Memory B cell (primary cell): ENCODE data around the gene PROSER1.

ENCODE experiments used
- ATAC-seq: fragments of 150-1000 bp; cut with Tn5 transposase; 2 replicates; pipeline ENCODE4 v1.10.0; 2021; ENCODE audit warnings: low read depth, mild to moderate bottlenecking, moderate library complexity
- DNase-seq, 2 donors: peaks; one replicate each; pipeline ENCODE4 v3.0.0; 2022; ENCODE audit warnings: low spot score in 2 of 2
- H3K27ac Mint-ChIP-seq: one replicate; pipeline ENCODE4 v1.8.0; 2022; ENCODE audit warnings: mild to moderate bottlenecking, moderate library complexity, mixed read lengths
- H3K27me3 Mint-ChIP-seq: one replicate; pipeline ENCODE4 v1.8.0; 2022; ENCODE audit warnings: mixed read lengths
- H3K36me3 Mint-ChIP-seq: one replicate; pipeline ENCODE4 v1.8.0; 2022; ENCODE audit warnings: mild to moderate bottlenecking, mixed read lengths
- H3K4me1 Mint-ChIP-seq: one replicate; pipeline ENCODE4 v1.8.0; 2022; ENCODE audit warnings: mixed read lengths
- H3K4me3 Mint-ChIP-seq: one replicate; pipeline ENCODE4 v1.8.0; 2022; ENCODE audit warnings: mild to moderate bottlenecking, moderate library complexity, mixed read lengths
- H3K9me3 Mint-ChIP-seq: one replicate; pipeline ENCODE4 v1.8.0; 2022; ENCODE audit warnings: mixed read lengths

The PROSER1 gene

GRCh38 chr13:39040206-39040605, 2.3 kb upstream of the PROSER1 start:
- ATAC-seq (no peak), DNase-seq (no peak)
- Mint-ChIP-seq H3K27ac (no peak overlapping the region), H3K4me3 (no peak overlapping the region), H3K36me3 (peaks cover 15% of the 10 kb centered on the region), H3K27me3 (no peaks in the 10 kb centered on the region), H3K9me3 (no peaks in the 10 kb centered on the region), H3K4me1 (peaks cover 20% of the 10 kb centered on the region)

DNA sequence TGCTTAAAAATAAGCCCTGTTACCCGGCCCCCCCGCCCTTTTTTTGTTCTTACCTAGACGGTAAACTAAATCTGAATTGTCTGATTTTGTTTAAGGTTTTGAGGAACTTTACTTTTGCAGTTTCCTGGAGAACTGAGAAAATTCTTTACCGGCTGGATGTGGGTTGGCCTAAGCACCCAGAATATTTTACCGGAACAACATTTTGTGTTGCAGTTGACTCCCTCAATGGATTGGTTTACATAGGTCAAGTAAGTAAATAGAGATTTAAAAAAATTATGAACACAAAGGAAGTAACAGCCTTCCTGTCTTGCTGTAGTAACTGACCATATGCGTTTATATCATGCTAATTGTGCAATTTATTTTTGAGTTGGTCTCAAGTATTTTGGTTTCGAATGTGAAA, 1.2 kb upstream of the PROSER1 start:
- H3K9me3 Mint-ChIP-seq, result no peaks in the 10 kb centered on the region
- H3K27me3 Mint-ChIP-seq, result no peaks in the 10 kb centered on the region
- peak overlapping the region; percentile 98 for H3K27ac Mint-ChIP-seq
- peaks cover 28% of the 10 kb centered on the region for H3K4me1 Mint-ChIP-seq
- H3K36me3 Mint-ChIP-seq, result peaks cover 10% of the 10 kb centered on the region
- no peak for ATAC-seq
- no peak for DNase-seq
- H3K4me3 Mint-ChIP-seq, result peak overlapping the region; percentile 90

GRCh38 chr13:39038569-39039030, 711 bp upstream of the PROSER1 start:
- peak; percentile 50 for ATAC-seq
- no peak for DNase-seq
- Mint-ChIP-seq H3K9me3 (no peaks in the 10 kb centered on the region), H3K27me3 (no peaks in the 10 kb centered on the region), H3K27ac (peak overlapping the region; percentile 98), H3K4me3 (peak overlapping the region; percentile 90), H3K4me1 (peaks cover 30% of the 10 kb centered on the region), H3K36me3 (peaks cover 9% of the 10 kb centered on the region)

DNA sequence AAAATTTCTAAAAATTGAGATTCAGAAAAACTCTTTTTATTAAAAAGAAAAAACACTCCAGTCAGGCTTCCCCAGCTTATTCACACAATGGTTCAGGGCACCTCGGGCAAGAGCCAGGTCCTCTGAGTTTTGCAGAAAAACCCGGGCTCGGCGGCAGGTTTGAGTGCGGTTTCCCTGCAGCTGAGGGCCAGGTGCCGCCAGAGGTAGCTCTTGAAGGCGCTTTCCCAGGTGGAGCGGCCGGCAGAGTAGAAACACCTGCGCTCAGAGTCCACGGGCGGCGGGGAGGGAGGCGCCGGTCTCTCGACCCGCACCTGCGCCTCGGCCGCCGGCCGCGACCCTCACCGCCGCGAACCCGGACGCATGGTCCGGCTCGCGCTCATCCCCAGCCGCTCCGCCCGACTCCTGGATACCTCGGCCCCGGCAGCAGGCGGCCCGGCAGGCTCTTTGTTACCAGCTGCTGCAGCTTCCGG, 444 bp downstream of the PROSER1 start:
- Mint-ChIP-seq H3K4me3 (peak overlapping the region; percentile 90), H3K27me3 (no peaks in the 10 kb centered on the region), H3K36me3 (peaks cover 2% of the 10 kb centered on the region), H3K27ac (peak overlapping the region; percentile 98), H3K9me3 (no peaks in the 10 kb centered on the region), H3K4me1 (peaks cover 27% of the 10 kb centered on the region)
- DNase-seq (no peak), ATAC-seq (peak; percentile 23)

DNA sequence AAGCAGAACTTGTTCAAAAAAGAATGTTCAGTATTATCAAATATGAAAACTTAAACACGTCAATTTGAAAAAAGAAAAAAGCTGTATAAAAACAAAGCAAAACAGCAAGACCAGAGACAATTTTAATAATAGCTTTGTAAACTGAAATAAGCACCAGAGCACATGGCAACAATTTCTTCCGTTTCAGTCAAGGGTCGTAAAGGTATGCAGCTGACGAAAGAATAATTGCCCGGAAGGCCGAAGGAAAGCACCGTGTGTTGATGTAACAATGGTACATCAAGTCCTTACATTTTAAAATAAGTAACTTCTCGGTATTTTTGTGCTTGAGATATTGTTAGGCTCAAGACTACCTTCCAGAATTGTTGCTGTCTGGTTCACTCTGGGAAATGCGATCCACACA, 1.7 kb downstream of the PROSER1 start:
- Mint-ChIP-seq H3K9me3 (no peaks in the 10 kb centered on the region), H3K36me3 (peaks cover 3% of the 10 kb centered on the region), H3K27ac (peak overlapping the region; percentile 98), H3K4me3 (peak overlapping the region; percentile 90), H3K27me3 (no peaks in the 10 kb centered on the region), H3K4me1 (peaks cover 28% of the 10 kb centered on the region)
- DNase-seq (no peak), ATAC-seq (no peak)

GRCh38 chr13:39035799-39036198, 2.1 kb downstream of the PROSER1 start:
- no peak for ATAC-seq
- no peak for DNase-seq
- no peaks in the 10 kb centered on the region for H3K27me3 Mint-ChIP-seq
- peaks cover 26% of the 10 kb centered on the region for H3K4me1 Mint-ChIP-seq
- H3K27ac Mint-ChIP-seq, result peak overlapping the region; percentile 98
- H3K36me3 Mint-ChIP-seq, result peaks cover 3% of the 10 kb centered on the region
- no peaks in the 10 kb centered on the region for H3K9me3 Mint-ChIP-seq
- H3K4me3 Mint-ChIP-seq, result peak overlapping the region; percentile 90

DNA sequence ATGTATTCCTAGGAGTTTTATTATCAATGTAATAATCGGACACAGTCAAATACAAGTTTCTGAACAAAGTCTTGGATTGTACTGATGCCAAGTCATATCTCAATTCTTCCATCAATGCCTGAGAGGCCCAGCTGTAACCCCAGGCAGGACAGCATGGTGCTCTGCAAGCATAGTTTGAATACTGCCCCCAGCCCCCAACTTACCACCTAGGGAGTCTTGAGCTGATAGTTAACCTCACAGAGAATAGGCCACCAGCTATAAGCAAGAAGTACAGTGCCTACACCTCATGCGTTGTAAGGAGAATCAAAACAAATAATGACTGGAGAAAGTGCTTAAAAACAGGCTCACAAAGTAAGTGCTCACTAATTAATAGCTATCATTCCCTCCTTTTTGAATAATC, 2.7 kb downstream of the PROSER1 start:
- Mint-ChIP-seq H3K36me3 (peaks cover 3% of the 10 kb centered on the region), H3K9me3 (no peaks in the 10 kb centered on the region), H3K4me3 (peak overlapping the region; percentile 90), H3K4me1 (peaks cover 26% of the 10 kb centered on the region), H3K27me3 (no peaks in the 10 kb centered on the region), H3K27ac (peak overlapping the region; percentile 98)
- ATAC-seq (no peak), DNase-seq (no peak)

DNA sequence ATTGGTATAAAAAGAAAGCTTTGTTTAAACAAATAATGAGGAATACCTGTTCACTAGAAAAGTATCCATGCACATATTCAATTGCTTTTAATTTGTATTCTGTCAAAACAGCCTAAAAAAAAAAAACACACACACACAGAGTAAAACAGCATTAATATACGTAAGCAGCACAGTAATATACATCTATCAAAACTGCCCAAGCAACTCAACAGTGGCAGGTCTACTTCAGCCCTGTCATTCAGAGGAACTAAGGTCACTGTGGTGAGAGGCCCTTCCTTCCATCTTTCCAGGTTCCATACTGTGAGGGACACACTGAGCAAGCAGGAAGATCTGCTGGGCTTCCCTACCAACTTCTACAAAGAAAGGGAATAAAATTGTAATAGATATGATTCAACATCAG, 3.8 kb downstream of the PROSER1 start:
- Mint-ChIP-seq H3K36me3 (peaks cover 3% of the 10 kb centered on the region), H3K4me3 (peak overlapping the region; percentile 29), H3K4me1 (peaks cover 26% of the 10 kb centered on the region), H3K27me3 (no peaks in the 10 kb centered on the region), H3K27ac (peak overlapping the region; percentile 30), H3K9me3 (no peaks in the 10 kb centered on the region)
- DNase-seq (no peak), ATAC-seq (no peak)

- no peak for DNase-seq
- Mint-ChIP-seq H3K27ac (peak overlapping the region; percentile 50), H3K36me3 (peaks cover 8% of the 10 kb centered on the region), H3K27me3 (no peaks in the 10 kb centered on the region), H3K4me1 (peaks cover 25% of the 10 kb centered on the region), H3K4me3 (no peak overlapping the region), H3K9me3 (no peaks in the 10 kb centered on the region)
- ATAC-seq, result no peak
Measured at GRCh38 chr13:39032150-39032549, 5.7 kb downstream of the PROSER1 start.

DNA sequence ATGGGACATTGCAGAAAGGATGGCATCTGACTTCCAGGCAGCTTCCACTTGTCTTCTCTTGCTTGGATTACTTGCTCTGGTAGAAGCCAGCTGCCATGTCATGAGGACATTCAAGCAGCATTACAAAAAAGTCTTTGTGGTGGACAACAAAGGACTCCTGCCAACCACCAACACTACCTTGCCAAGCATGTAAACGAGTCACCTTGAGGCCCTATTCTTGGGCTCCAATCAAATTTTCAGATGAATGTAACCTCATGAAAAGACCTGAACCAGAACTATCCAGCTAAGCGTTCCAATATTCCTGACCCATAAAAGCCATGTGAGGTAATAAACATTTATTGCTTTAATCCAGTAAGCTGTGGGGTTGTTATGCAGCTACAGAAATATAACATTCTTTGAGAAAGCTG, 12.5 kb downstream of the PROSER1 start:
- Mint-ChIP-seq H3K4me3 (no peak overlapping the region), H3K9me3 (no peaks in the 10 kb centered on the region), H3K27me3 (no peaks in the 10 kb centered on the region), H3K27ac (no peak overlapping the region), H3K4me1 (peaks cover 3% of the 10 kb centered on the region), H3K36me3 (peaks cover 30% of the 10 kb centered on the region)
- no peak for ATAC-seq
- no peak for DNase-seq

GRCh38 chr13:39023761-39024160, 14.1 kb downstream of the PROSER1 start:
- no peaks in the 10 kb centered on the region for H3K27me3 Mint-ChIP-seq
- H3K27ac Mint-ChIP-seq, result peak overlapping the region; percentile 48
- no peak overlapping the region for H3K4me3 Mint-ChIP-seq
- H3K9me3 Mint-ChIP-seq, result no peaks in the 10 kb centered on the region
- ATAC-seq (no peak), DNase-seq (no peak)
- peaks cover 34% of the 10 kb centered on the region for H3K36me3 Mint-ChIP-seq
- H3K4me1 Mint-ChIP-seq, result peaks cover 3% of the 10 kb centered on the region

DNA sequence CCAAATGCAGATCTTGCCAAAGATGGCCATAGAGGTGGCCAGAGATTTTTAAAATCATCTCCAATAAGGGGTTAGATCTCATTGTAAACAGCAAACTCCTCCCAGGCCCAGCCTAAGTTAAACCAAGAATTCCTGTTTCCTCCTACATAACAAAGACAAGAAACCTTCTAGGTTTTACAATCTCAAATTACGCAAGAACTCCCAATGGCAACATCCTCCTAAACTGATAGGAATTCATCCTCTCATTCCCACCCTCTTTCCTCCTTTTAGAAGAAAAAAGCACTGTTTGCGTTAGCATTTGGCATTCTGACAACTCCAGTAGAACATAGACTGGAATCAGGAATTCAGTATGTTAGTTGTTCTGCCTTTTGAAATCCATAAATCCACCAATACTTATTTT, 14.6 kb downstream of the PROSER1 start:
- no peak overlapping the region for H3K4me3 Mint-ChIP-seq
- no peaks in the 10 kb centered on the region for H3K27me3 Mint-ChIP-seq
- peaks cover 34% of the 10 kb centered on the region for H3K36me3 Mint-ChIP-seq
- no peaks in the 10 kb centered on the region for H3K9me3 Mint-ChIP-seq
- peak overlapping the region; percentile 48 for H3K27ac Mint-ChIP-seq
- ATAC-seq (no peak), DNase-seq (no peak)
- H3K4me1 Mint-ChIP-seq, result peaks cover 3% of the 10 kb centered on the region

GRCh38 chr13:39020853-39021462, 16.9 kb downstream of the PROSER1 start:
- no peak for DNase-seq
- Mint-ChIP-seq H3K36me3 (peaks cover 29% of the 10 kb centered on the region), H3K9me3 (no peaks in the 10 kb centered on the region), H3K4me1 (no peaks in the 10 kb centered on the region), H3K27me3 (no peaks in the 10 kb centered on the region), H3K4me3 (no peak overlapping the region), H3K27ac (no peak overlapping the region)
- ATAC-seq, result no peak

GRCh38 chr13:39016787-39017186, 21.1 kb downstream of the PROSER1 start:
- Mint-ChIP-seq H3K4me3 (no peak overlapping the region), H3K9me3 (no peaks in the 10 kb centered on the region), H3K36me3 (peaks cover 40% of the 10 kb centered on the region), H3K27me3 (no peaks in the 10 kb centered on the region), H3K27ac (no peak overlapping the region), H3K4me1 (no peaks in the 10 kb centered on the region)
- DNase-seq (no peak), ATAC-seq (no peak)

DNA sequence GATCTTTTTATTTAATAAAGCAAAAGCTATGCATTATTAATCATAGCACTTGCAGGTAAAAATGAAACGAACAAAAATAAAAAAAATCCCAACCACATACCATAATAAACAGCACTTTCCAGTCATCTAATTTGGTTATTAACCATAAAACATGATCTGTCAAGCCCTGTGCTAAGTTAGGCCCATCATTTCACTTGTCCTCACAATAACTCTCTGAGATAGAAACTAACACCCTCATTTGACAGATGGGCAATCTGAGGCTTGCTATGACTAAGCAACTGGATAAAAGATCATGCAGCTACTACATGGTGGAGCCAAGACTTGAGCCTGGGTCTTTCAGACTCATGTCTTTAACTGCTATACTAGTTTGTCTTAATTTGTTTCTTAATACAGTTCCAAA, 21.8 kb downstream of the PROSER1 start:
- no peak for DNase-seq
- H3K36me3 Mint-ChIP-seq, result peaks cover 36% of the 10 kb centered on the region

More for the DNA sequence above, 21.8 kb downstream of the PROSER1 start:
- Mint-ChIP-seq H3K27me3 (no peaks in the 10 kb centered on the region), H3K27ac (no peak overlapping the region), H3K9me3 (no peaks in the 10 kb centered on the region), H3K4me1 (no peaks in the 10 kb centered on the region), H3K4me3 (no peak overlapping the region)
- ATAC-seq, result no peak
